IPS-18c (cell line): ENCODE measurements around the gene CYSRT1.

ENCODE experiments used
- H3K4me3 ChIP-seq: 2 replicates; pipeline ENCODE4 v1.7.0; 2013; ENCODE audit warnings: low read depth, mild to moderate bottlenecking, low read length, moderate library complexity; ENCODE audit not compliant: insufficient read depth
- H3K9me3 ChIP-seq: one replicate; pipeline ENCODE4 v1.6.1; 2013; ENCODE audit warnings: mild to moderate bottlenecking, low read length, moderate library complexity; ENCODE audit not compliant: control insufficient read depth, insufficient read depth

CYSRT1 gene

DNA sequence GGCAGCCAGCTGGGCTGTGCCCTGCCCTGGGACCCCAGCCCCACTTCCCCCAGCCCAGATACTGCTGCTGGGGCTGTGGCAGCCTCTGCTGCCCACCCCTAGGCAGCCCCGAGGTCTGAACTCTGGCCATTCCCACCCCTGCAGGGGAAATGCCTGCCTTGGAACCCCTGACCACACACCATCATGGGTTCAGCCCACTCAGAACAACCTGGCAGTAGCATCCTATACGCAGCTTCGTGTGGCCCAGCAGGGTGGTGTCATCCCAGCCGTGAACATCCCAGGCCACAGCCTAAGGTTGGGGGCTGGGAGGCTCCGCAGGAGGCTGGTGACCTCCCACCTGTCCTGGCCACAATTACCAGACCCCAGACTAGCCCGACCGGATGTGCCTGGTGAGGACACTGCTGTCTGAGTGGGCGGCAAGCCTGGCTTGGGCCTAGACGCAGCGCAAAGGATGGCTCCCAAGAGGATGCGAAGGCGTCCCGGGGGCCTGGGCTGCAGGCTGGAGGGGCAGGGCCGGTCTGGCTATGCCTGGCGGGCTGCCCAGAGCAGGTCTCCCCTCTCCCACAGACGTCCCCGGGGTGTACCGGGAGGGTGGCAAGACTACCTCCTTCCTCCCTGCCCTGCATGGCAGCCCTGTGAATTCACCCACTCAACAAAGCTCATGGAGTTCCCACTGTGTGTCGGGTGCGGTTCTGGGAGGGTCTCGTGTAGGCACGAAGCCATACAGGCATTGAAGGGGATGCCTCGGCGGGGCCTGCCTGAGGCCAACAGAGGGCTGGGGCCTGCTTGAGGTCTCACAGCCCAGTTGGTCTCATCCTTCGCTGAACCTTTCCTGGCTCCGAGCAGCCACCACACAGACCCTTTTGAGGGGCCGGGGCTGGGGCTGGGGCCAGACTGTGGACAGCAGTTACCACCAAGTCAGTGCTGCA lies 4.3 kb downstream of the CYSRT1 start:
- no peak overlapping the region for H3K4me3 ChIP-seq
- no peaks in the 10 kb centered on the region for H3K9me3 ChIP-seq

DNA sequence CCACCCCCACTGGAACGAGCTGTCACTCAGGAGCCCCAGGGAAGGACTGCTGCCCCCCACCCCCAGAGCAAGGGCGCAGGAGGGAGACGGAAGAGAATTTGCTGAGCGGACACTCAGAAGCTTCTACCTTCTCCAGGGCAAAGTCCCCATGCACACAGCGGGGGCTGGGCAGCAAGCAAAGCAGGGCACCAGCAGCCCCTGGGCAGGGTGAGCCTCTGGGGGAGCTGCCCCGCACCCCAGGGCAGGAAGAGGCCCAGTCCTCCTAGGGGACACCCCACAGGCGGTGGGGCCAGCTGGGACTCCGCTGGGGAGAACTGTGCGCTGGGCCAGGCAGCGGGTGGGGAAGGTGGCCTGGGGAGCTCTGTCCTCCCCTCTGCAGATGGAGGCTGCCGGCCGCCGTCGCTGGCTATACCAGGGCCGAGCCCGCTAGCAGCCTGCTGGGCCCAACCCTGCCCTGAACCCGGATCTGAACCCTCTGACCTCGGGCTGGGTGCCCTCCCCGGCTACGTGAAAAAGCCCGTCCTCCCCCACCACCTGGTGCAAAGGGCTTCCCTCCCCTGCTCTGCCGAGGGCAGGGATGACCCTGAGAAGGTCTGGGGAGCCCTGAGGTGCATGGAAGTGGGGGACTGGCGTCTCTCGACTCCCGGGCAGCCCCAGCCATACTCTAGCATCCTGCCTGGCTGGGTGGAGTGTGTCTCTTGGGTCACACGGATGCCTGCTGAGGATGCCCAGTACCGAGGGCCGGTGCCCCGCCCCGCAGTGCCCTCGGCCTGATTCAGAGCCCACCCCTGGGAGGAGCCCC lies 5.1 kb downstream of the CYSRT1 start:
- Histone ChIP-seq H3K4me3 (no peak overlapping the region), H3K9me3 (no peaks in the 10 kb centered on the region)

DNA sequence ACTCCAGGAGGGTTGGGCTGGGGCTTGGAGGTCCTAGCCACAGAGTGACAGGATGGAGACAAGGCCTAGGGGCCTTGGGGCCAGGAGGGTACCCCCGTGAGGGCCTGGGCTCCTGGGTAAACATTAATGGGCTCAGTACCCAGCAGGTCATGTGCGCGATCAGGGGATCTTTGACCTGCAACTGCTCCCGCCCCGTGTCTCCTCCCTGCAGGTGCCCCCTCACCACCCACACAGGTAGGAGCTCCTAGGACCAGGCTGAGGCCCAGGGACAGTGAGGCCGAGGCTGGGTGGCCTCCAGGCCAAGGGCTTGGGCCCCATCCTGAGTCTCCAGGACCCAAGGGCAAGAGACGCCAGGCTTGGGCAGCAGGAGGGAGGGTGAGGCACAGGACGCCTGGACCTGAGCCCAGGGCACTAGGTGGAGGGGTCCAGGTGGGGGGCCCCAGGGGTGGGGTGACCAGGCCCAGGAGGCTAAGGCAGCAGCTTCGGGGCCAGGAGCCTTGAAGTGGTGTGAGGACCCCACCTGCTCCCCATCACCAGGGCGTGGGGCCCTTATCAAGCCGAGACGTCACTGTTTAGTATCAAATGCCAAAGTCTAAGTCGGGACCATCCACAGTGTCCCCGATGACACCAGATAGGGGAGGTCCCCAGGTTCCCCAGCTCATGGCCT lies 5.9 kb downstream of the CYSRT1 start, which contains the start of gene SLC34A3:
Gene SLC34A3 (plus strand): TSS at position 197 of the 667 bp plus-strand sequence. CDS start 802 bp downstream, outside the sequence.
- H3K4me3 ChIP-seq = no peak within 1 kb of the TSS

DNA sequence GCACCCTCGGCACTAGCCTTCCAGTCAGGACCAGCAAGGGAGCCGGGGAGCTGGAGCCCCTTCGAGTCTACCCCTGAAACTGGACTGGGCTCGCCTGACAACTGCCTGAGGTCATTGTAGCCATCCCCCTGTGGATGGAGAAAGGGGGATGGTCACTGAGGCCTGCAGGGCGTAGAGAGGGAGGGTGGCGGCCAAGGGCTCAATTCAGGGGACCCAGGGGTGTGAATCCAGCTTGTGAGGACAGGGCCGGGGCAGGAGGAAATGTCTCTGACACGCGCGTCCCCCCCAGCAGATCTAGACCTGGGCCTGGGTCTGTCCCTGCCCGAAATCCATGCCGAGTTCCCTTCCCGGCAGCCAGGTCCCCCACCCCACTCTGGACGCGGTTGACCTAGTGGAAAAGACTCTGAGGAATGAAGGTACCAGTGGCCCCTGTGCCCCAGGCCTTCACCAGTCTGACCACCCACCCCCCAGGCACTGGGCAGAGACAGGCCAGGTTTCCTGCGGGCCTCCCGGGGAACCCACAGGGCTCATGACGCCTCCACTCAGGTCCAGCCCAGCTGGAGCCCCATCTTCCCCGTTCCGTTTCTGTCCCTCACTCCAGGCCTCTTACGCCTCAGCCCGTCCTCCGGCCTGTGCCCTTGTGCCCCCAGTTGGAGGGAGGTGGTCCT lies 6.5 kb downstream of the CYSRT1 start:
- Histone ChIP-seq H3K4me3 (no peak overlapping the region), H3K9me3 (no peaks in the 10 kb centered on the region)

More for the DNA sequence above, 5.9 kb downstream of the CYSRT1 start, which contains the start of gene SLC34A3:
- no peaks in the 10 kb centered on the region for H3K9me3 ChIP-seq

DNA sequence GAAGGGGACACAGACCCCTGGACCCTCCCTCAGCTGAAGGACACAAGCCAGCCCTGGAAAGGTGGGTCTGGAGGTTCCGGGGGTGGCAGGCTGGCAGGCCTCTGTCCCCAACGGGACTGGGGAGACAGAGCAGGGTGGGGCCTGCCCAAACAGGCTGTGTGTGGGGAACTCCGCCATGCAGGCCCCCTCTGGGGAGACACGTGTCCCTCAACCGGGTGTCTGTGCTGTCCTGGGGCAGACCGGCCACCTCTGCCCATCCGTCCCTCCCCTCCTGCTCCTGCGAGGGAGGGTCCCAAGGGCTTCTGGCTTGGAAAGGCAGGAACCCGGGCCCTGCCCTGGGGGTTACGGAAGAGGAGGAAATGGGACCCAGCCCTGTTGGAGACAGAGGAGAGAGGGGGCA lies 7.1 kb downstream of the CYSRT1 start:
- no peak overlapping the region for H3K4me3 ChIP-seq
- H3K9me3 ChIP-seq = no peaks in the 10 kb centered on the region

- Histone ChIP-seq H3K9me3 (no peaks in the 10 kb centered on the region), H3K4me3 (no peak overlapping the region)
These were observed 7.5 kb downstream of the CYSRT1 start for GRCh38 chr9:137232510-137232909.

DNA sequence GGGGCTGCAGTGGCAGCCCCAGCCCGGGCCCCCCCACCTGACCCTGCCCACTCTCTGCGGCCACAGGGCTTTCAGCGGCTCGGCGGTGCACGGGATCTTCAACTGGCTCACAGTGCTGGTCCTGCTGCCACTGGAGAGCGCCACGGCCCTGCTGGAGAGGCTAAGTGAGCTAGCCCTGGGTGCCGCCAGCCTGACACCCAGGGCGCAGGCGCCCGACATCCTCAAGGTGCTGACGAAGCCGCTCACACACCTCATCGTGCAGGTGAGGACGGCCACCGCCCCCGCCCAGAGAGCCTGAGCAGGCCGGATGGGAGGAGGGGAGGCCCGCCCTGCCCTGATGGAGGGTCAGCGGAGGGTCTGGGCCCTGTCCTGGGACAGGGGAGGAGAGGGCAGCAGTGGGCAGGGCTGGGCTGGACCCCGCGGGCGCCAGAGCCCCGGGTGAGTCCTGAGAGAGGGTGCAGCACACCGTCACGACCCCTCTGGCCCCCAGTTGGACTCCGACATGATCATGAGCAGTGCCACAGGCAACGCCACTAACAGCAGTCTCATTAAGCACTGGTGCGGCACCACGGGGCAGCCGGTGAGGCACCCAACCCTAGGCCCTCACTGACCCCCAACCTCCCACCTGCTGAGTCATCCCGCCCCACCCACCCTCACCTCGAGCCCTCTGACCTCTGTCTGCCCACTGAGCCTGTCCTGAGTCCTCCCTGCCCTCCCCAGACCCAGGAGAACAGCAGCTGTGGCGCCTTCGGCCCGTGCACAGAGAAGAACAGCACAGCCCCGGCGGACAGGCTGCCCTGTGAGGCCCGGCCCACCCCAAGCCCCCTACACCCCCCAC lies 8.4 kb downstream of the CYSRT1 start:
- Histone ChIP-seq H3K9me3 (no peaks in the 10 kb centered on the region), H3K4me3 (no peak overlapping the region)

DNA sequence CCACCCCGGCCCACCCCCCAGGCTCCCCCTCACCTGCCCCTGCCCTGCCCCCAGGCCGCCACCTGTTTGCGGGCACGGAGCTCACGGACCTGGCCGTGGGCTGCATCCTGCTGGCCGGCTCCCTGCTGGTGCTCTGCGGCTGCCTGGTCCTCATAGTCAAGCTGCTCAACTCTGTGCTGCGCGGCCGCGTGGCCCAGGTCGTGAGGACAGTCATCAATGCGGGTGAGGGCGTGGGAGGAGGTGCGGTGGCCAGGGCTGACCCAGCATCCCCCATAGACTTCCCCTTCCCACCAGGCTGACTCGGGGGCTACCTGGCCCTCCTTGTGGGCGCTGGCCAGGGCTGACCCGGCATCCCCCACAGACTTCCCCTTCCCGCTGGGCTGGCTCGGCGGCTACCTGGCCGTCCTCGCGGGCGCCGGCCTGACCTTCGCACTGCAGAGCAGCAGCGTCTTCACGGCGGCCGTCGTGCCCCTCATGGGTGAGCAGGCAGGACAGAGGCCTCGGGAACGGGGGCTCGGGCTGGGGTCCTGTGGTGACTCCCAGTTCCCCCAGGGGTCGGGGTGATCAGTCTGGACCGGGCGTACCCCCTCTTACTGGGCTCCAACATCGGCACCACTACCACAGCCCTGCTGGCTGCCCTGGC lies 9.2 kb downstream of the CYSRT1 start:
- H3K9me3 ChIP-seq = no peaks in the 10 kb centered on the region
- no peak overlapping the region; the same call in 1 of the 2 replicates for H3K4me3 ChIP-seq

DNA sequence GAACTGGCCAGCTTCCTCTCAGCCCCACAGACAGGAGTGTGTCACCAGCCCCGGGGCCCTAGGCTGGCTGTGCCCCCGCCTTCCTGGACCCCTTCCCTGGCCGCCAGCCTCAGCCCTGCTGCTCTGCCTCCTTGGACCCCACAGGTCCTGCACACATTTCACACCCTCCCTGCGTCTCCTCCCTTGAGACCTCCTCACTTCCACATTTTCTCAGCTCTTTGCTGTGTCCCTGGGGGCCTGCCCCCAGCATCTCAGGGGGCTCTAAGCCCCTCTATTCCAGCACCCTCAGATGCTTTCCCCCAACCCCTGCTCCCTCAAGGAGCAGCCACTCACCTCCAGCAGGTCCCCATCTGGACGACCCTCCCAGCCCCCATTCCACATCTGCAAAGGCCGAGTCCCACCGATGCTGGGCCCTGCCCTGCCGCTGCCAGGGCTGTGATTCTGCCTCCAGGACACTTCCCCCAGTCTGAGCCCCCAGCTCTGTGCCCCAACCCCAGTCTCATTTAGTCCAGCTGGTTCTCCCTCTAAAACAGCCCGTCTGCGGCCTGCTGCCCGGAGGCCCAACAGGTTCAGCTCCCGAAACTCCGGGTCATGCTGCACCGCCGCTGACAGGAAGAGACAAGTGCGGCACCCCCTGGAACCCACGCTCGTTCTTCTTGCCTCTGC lies 9.9 kb downstream of the CYSRT1 start:
- Histone ChIP-seq H3K4me3 (no peak overlapping the region; the same call in 1 of the 2 replicates), H3K9me3 (no peaks in the 10 kb centered on the region)

DNA sequence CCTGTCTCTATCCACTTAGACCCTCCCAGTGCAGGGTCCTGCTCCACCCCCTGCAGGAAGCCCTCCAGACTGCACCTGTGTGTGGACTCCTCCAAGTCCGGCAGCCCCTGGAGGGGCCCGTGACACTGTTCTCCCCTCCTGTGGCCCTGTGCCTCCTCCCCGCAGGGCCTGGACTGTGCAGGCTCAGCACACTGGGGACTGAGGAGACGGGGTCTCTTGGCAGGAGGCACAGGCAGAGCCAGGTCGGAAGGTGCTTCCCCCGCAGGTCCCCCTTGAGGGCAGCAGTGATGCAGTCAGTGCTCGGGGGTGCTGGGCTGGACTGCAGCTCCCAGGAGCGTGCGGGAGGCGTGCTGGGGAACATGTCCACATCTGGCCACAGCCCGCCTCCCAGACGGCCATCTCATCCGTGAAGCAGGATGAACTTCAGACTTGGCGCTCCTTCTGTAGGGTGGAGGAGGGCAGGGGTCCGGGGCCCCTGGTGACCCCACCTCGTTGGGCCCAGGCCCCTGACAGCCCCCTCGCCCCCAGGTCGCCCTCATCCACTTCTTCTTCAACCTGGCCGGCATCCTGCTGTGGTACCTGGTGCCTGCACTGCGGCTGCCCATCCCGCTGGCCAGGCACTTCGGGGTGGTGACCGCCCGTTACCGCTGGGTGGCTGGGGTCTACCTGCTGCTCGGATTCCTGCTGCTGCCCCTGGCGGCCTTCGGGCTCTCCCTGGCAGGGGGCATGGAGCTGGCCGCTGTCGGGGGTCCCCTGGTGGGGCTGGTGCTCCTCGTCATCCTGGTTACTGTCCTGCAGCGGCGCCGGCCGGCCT lies 10.7 kb downstream of the CYSRT1 start:
- Histone ChIP-seq H3K9me3 (no peaks in the 10 kb centered on the region), H3K4me3 (no peak overlapping the region)

GRCh38 chr9:137236238-137236935 lies 11.4 kb downstream of the CYSRT1 start:
- no peak overlapping the region for H3K4me3 ChIP-seq
- no peaks in the 10 kb centered on the region for H3K9me3 ChIP-seq

- no peak overlapping the region for H3K4me3 ChIP-seq
- no peaks in the 10 kb centered on the region for H3K9me3 ChIP-seq
These were observed 12.0 kb downstream of the CYSRT1 start for GRCh38 chr9:137236936-137237421.

- Histone ChIP-seq H3K9me3 (no peaks in the 10 kb centered on the region), H3K4me3 (no peak overlapping the region)
These were observed 13.1 kb downstream of the CYSRT1 start for GRCh38 chr9:137237759-137238726.
